ENCODE data around the gene PRXL2A. TPM values are rescaled to one million over a fixed set of nuclear protein-coding genes. Genes with fewer than 3 reads are reported as not detected.
A peak's percentile ranks its signal among the peaks of the same experiment; 100 is the strongest.

The PRXL2A gene
- polyA plus RNA-seq, 3 donors = 0.61 to 4.1 (median 3.4) TPM

GRCh38 chr10:80444646-80445319 lies 36.4 kb downstream of the PRXL2A start:
- Histone ChIP-seq H3K36me3 (replicated peaks in 1 of 2; ENCODE audit: control insufficient read depth in 1 of 2, insufficient read depth in 2 of 2, low read length in 2 of 2) (no peaks in the 10 kb centered on the region), H2AFZ (ENCODE audit: insufficient read depth, low read depth, low read length, poor library complexity, severe bottlenecking) (no peak overlapping the region), H4K20me1 (ENCODE audit: insufficient read depth, low read length) (no peaks in the 10 kb centered on the region), H3K9me3 (replicated peaks in 1 of 2; ENCODE audit: control insufficient read depth in 1 of 2, insufficient read depth in 1 of 2, low read length in 2 of 2) (no peaks in the 10 kb centered on the region), H3K4me2 (replicated peaks; ENCODE audit: extremely low read depth, low read length, poor library complexity, severe bottlenecking) (no peak overlapping the region), H3K27me3 (ENCODE audit: control insufficient read depth in 2 of 2, insufficient read depth in 2 of 2, low read length in 2 of 2) (no peaks in the 10 kb centered on the region), H3K9ac (ENCODE audit: insufficient read depth, low read length, poor library complexity, severe bottlenecking) (no peak overlapping the region), H3K4me3 (replicated peaks in 1 of 3; ENCODE audit: low read depth in 2 of 3, low read length in 3 of 3) (no peak overlapping the region), H3K27ac (ENCODE audit: low read depth in 1 of 2, low read length in 2 of 2) (no peak overlapping the region), H3K79me2 (ENCODE audit: insufficient read depth, low read length) (no peaks in the 10 kb centered on the region), H3K4me1 (ENCODE audit: control insufficient read depth in 1 of 2, insufficient read depth in 2 of 2, low read length in 2 of 2) (peaks cover 33 to 47% of the 10 kb centered on the region in 2 donors)
- Mint-ChIP-seq H3K27me3 (ENCODE audit: low read depth in 3 of 3) (peaks cover 2 to 3% (median 2%) of the 10 kb centered on the region in 3 donors), H3K9me3 (peaks cover 0 to 2% (median 0%) of the 10 kb centered on the region in 7 donors), H3K36me3 (no peaks in the 10 kb centered on the region), H3K4me1 (peaks cover 44% of the 10 kb centered on the region), H3K27ac (peak overlapping the region in 2 of 7 donors; percentile 43 to 60), H3K4me3 (peak overlapping the region in 1 of 2 donors; percentile 40)
- peak; percentile 69 to 82 (median 77) for DNase-seq
- TF ChIP-seq, protein P1, sequence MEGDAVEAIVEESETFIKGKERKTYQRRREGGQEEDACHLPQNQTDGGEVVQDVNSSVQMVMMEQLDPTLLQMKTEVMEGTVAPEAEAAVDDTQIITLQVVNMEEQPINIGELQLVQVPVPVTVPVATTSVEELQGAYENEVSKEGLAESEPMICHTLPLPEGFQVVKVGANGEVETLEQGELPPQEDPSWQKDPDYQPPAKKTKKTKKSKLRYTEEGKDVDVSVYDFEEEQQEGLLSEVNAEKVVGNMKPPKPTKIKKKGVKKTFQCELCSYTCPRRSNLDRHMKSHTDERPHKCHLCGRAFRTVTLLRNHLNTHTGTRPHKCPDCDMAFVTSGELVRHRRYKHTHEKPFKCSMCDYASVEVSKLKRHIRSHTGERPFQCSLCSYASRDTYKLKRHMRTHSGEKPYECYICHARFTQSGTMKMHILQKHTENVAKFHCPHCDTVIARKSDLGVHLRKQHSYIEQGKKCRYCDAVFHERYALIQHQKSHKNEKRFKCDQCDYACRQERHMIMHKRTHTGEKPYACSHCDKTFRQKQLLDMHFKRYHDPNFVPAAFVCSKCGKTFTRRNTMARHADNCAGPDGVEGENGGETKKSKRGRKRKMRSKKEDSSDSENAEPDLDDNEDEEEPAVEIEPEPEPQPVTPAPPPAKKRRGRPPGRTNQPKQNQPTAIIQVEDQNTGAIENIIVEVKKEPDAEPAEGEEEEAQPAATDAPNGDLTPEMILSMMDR (IDR thresholded peaks at IDR 0.05) = peak; percentile 72
- WGBS (ENCODE audit: insufficient coverage) = 6% methylated on average over 9 of the region's 11 CpGs
- intact Hi-C loops (cut with micrococcal nuclease) = loop anchor here (2.0 to 10.0 kb wide), 4 partner anchors 60 to 480 kb away; no protein-coding TSS in a partner anchor

DNA sequence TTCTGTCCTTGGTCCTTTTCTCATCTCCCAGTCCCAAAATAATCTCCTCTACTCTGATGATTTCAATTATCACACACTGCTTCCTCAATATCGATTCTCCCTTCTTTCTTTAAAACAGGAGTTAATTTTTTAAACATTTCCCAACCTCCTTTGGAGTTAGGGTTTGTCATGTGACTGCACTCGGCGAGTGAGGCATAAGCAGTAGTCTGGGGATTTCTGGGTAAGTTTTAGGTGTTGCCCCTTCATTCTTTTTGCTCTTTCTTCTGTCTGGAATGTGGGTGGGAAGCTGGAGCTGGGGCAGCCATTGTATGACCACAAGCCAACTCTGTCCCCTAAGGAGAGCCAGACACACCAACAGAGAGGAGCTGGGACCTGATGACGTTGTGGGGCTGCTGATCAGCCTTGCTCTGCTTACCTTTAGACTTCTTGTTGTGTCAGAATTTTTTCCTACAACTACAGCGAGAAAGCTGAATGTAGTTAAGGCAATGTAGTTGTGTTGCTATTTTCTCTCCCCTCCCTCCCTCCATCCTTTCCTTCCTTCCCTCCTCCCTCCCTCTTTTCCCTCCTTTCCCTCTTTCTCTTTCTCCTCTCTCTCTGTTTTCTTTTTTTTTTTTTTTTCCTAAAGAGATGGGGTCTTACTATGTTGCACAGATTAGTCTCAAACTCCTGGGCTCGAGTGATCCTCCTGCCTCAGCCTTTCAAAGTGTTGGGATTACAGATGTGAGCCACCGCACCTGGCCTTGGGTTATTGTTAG lies 39.3 kb downstream of the PRXL2A start:
- Mint-ChIP-seq H3K4me3 (no peak overlapping the region), H3K4me1 (peaks cover 44% of the 10 kb centered on the region), H3K27ac (peak overlapping the region in 1 of 7 donors; percentile 15), H3K27me3 (ENCODE audit: low read depth in 3 of 3) (peaks cover 2 to 3% (median 2%) of the 10 kb centered on the region in 3 donors), H3K36me3 (no peaks in the 10 kb centered on the region), H3K9me3 (peaks cover 0 to 2% (median 0%) of the 10 kb centered on the region in 7 donors)
- WGBS (ENCODE audit: insufficient coverage) = no CpG with 5 or more reads among the region's 7 CpGs
- H3K79me2 ChIP-seq (ENCODE audit: insufficient read depth, low read length) = no peaks in the 10 kb centered on the region
- no peak overlapping the region for H3K4me2 ChIP-seq (replicated peaks; ENCODE audit: extremely low read depth, low read length, poor library complexity, severe bottlenecking)
- no peak overlapping the region for H3K9ac ChIP-seq (ENCODE audit: insufficient read depth, low read length, poor library complexity, severe bottlenecking)
- H2AFZ ChIP-seq (ENCODE audit: insufficient read depth, low read depth, low read length, poor library complexity, severe bottlenecking) = no peak overlapping the region
- H4K20me1 ChIP-seq (ENCODE audit: insufficient read depth, low read length) = no peaks in the 10 kb centered on the region
- intact Hi-C loops (cut with micrococcal nuclease) = loop anchor here in 1 of 2 donors (1.0 to 10.0 kb wide), 3 partner anchors 30 to 477 kb away; no protein-coding TSS in a partner anchor
- peaks cover 4 to 7% of the 10 kb centered on the region in 2 donors for H3K9me3 ChIP-seq (replicated peaks in 1 of 2; ENCODE audit: control insufficient read depth in 1 of 2, insufficient read depth in 1 of 2, low read length in 2 of 2)
- H3K4me3 ChIP-seq (replicated peaks in 1 of 3; ENCODE audit: low read depth in 2 of 3, low read length in 3 of 3) = no peak overlapping the region
- H3K4me1 ChIP-seq (ENCODE audit: control insufficient read depth in 1 of 2, insufficient read depth in 2 of 2, low read length in 2 of 2) = peaks cover 44 to 66% of the 10 kb centered on the region in 2 donors
- H3K27ac ChIP-seq (ENCODE audit: low read depth in 1 of 2, low read length in 2 of 2) = no peak overlapping the region
- TF ChIP-seq, protein P1 (IDR thresholded peaks at IDR 0.05) = no peak
- peak in 1 of 3 donors; percentile 37 for DNase-seq
- no peaks in the 10 kb centered on the region for H3K36me3 ChIP-seq (replicated peaks in 1 of 2; ENCODE audit: control insufficient read depth in 1 of 2, insufficient read depth in 2 of 2, low read length in 2 of 2)
- H3K27me3 ChIP-seq (ENCODE audit: control insufficient read depth in 2 of 2, insufficient read depth in 2 of 2, low read length in 2 of 2) = no peaks in the 10 kb centered on the region
